ENCODE results near the gene WNT8B. TPM values are rescaled to one million over a fixed set of nuclear protein-coding genes. Genes with fewer than 3 reads are reported as not detected.
A peak's percentile ranks its signal among the peaks of the same experiment; 100 is the strongest.

WNT8B gene
- total and polyA plus RNA-seq, 2 of the 13 experiments (the other 11 are each of a cell fraction or from before 2014, with no cell fraction given) = 0.07 to 0.20 TPM

GRCh38 chr10:100529475-100530298, 66.9 kb downstream of the WNT8B start, which contains the start of gene NDUFB8 (continued):
- TF ChIP-seq ZNF597 (CRISPR knock-in tag; IDR thresholded peaks at IDR 0.05) (no peak), ZNF121 (CRISPR knock-in tag; IDR thresholded peaks at IDR 0.05) (0 out of 2 replicates have a peak, but pooled peaks have one; percentile 21), PITX1 (CRISPR knock-in tag; IDR thresholded peaks at IDR 0.05) (peak; percentile 61; the same call in 1 of the 2 replicates), KDM4B (CRISPR knock-in tag; IDR thresholded peaks at IDR 0.05) (0 out of 2 replicates have a peak, but pooled peaks have one; percentile 38), ZXDC (CRISPR knock-in tag; IDR thresholded peaks at IDR 0.05) (peak; percentile 80; the same call in 1 of the 2 replicates), CCDC6 (CRISPR knock-in tag; IDR thresholded peaks at IDR 0.05) (peak; percentile 24; the same call in 1 of the 2 replicates), ZNF503 (CRISPR knock-in tag; IDR thresholded peaks at IDR 0.05) (peak; percentile 55; the same call in 1 of the 2 replicates), THAP7 (CRISPR knock-in tag; IDR thresholded peaks at IDR 0.05) (peak; percentile 79; the same call in 1 of the 2 replicates), LBX2 (CRISPR knock-in tag; IDR thresholded peaks at IDR 0.05; ENCODE audit: borderline replicate concordance) (0 out of 2 replicates have a peak, but pooled peaks have one; percentile 49), IKZF5 (CRISPR knock-in tag; IDR thresholded peaks at IDR 0.05) (peak; percentile 34; the same call in 1 of the 2 replicates), CTCF (CRISPR knock-in tag; IDR thresholded peaks at IDR 0.05) (0 out of 2 replicates have a peak, but pooled peaks have one; percentile 10), SNAPC2 (CRISPR knock-in tag; IDR thresholded peaks at IDR 0.05) (peak; percentile 91; the same call in 1 of the 2 replicates), TAF1 (CRISPR knock-in tag; IDR thresholded peaks at IDR 0.05) (peak; percentile 88), ZFP62 (CRISPR knock-in tag; IDR thresholded peaks at IDR 0.05) (no peak), SUZ12 (IDR thresholded peaks at IDR 0.05; ENCODE audit: low read depth, low read length) (no peak), HNRNPLL (IDR thresholded peaks at IDR 0.05; ENCODE audit: low read depth, low read length, poor library complexity, severe bottlenecking) (peak; percentile 49), ZNF556 (CRISPR knock-in tag; IDR thresholded peaks at IDR 0.05; ENCODE audit: borderline replicate concordance) (peak; percentile 56; the same call in 1 of the 2 replicates), KAT8 (CRISPR knock-in tag; IDR thresholded peaks at IDR 0.05) (peak; percentile 77)

Measured in HepG2 (cell line).